ENCODE measurements around the gene NOBOX.

DNA sequence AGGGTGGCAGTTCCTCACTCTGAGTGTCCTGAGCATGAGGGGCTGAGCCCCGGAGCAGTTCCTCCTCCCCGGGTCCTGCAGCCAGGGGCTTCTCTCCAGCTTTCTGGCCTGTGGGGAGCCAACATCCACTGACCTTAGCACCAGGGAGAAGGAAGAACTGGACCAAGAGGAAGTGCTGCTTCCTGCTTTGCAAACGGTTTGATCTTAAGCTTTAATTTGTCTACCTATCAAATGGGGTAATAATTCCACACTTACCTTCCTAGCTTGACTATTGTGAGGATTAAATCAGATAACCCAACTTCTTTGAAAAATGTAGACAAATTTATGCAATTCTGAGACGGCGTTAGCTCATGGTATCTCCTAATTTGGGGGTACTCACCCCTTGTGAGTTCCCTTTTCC lies 2.0 kb downstream of the NOBOX start:
- TF ChIP-seq, protein P1, sequence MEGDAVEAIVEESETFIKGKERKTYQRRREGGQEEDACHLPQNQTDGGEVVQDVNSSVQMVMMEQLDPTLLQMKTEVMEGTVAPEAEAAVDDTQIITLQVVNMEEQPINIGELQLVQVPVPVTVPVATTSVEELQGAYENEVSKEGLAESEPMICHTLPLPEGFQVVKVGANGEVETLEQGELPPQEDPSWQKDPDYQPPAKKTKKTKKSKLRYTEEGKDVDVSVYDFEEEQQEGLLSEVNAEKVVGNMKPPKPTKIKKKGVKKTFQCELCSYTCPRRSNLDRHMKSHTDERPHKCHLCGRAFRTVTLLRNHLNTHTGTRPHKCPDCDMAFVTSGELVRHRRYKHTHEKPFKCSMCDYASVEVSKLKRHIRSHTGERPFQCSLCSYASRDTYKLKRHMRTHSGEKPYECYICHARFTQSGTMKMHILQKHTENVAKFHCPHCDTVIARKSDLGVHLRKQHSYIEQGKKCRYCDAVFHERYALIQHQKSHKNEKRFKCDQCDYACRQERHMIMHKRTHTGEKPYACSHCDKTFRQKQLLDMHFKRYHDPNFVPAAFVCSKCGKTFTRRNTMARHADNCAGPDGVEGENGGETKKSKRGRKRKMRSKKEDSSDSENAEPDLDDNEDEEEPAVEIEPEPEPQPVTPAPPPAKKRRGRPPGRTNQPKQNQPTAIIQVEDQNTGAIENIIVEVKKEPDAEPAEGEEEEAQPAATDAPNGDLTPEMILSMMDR (IDR thresholded peaks at IDR 0.05), result no peak
- TF ChIP-seq EZH2 (IDR thresholded peaks at IDR 0.05; ENCODE audit: borderline replicate concordance, insufficient read depth, low read depth, low read length, poor library complexity, severe bottlenecking), result no peak

Measured in B cell (primary cell).